B cell (primary cell): Measurements from ENCODE around the gene TMEM234. TPM values are rescaled to one million over a fixed set of nuclear protein-coding genes. Genes with fewer than 3 reads are reported as not detected.

Source experiments
- ATAC-seq: fragments of 200-7000 bp; cut with Tn5 transposase; one replicate; pipeline ENCODE4 v1.10.0; 2021; ENCODE audit warnings: low read depth, mild to moderate bottlenecking, moderate number of reproducible peaks, moderate library complexity
- CTCF ChIA-PET: fragments of 350-600 bp; sonication (Branson Sonifier 250); formaldehyde crosslinking; loops from one replicate; lab custom pipeline; 2021; ENCODE audit warnings: antibody characterized with exemption, inconsistent platforms; lab: Charles Lee
- POLR2A ChIA-PET: fragments of 350-600 bp; sonication (Branson Sonifier 250); formaldehyde crosslinking; loops from one replicate; lab custom pipeline; 2021; ENCODE audit warnings: antibody characterized with exemption; lab: Charles Lee
- DNase-seq: peaks from one replicate; pipeline ENCODE4 v3.0.0; 2013
- H2AFZ ChIP-seq: 2 replicates; pipeline ENCODE4 v1.6.1; 2012; ENCODE audit warnings: mild to moderate bottlenecking, low read depth, low read length; ENCODE audit not compliant: insufficient read depth, poor library complexity, severe bottlenecking
- H3K27ac ChIP-seq, 2 donors: 1 replicate in 1 of 2; 2 replicates in 1 of 2; pipeline ENCODE4 v1.5.1; 2012 to 2013; ENCODE audit warnings: low read length in 2 of 2, mild to moderate bottlenecking in 2 of 2, moderate library complexity in 1 of 2
- H3K27me3 ChIP-seq, 4 experiments: fragments of 200-600 bp in 1 of 4; sonication (generic) in 1 of 4; replicated peaks in 1 of 4; 1 replicate in 2 of 4; 2 replicates in 2 of 4; pipeline versions ENCODE4 v1.6.1 to v1.7.0; 2013 to 2016; ENCODE audit warnings: low read length in 3 of 4, mild to moderate bottlenecking in 2 of 4, mixed read lengths in 1 of 4, moderate library complexity in 1 of 4; ENCODE audit not compliant: insufficient read depth in 4 of 4, control insufficient read depth in 3 of 4; ENCODE audit errors: control extremely low read depth in 1 of 4
- H3K36me3 ChIP-seq, 2 experiments: replicated peaks in 1 of 2; 1 replicate in 1 of 2; 2 replicates in 1 of 2; pipeline versions ENCODE4 v1.6.1 to v1.7.1; 2013; ENCODE audit warnings: low read length in 1 of 2; ENCODE audit not compliant: insufficient read depth in 2 of 2, control insufficient read depth in 1 of 2; ENCODE audit errors: control extremely low read depth in 1 of 2, extremely low read depth in 1 of 2
- H3K4me1 ChIP-seq, 2 donors: fragments of 200-600 bp in 1 of 2; sonication (generic) in 1 of 2; 1 replicate in 1 of 2; 2 replicates in 1 of 2; pipeline versions ENCODE4 v1.5.1 to v1.6.1; 2013 to 2017; ENCODE audit warnings: low read length in 2 of 2; ENCODE audit not compliant: control insufficient read depth in 2 of 2, insufficient read depth in 2 of 2
- H3K4me2 ChIP-seq: replicated peaks from 2 replicates; pipeline ENCODE3; 2012; ENCODE audit warnings: mild to moderate bottlenecking, low read depth, low read length; ENCODE audit not compliant: poor library complexity, severe bottlenecking
- H3K4me3 ChIP-seq, 5 experiments: fragments of 200-600 bp in 1 of 5; sonication (generic) in 1 of 5; 1 replicate in 3 of 5; 2 replicates in 2 of 5; pipeline versions ENCODE4 v1.5.1 to v1.7.0; 2011 to 2016; ENCODE audit warnings: low read length in 4 of 5, mild to moderate bottlenecking in 4 of 5, low read depth in 2 of 5, control low read depth in 1 of 5, moderate library complexity in 1 of 5; ENCODE audit not compliant: insufficient read depth in 1 of 5; ENCODE audit errors: control extremely low read depth in 1 of 5, extremely low read depth in 1 of 5
- H3K79me2 ChIP-seq: fragments of 200-600 bp; sonication (generic); one replicate; pipeline ENCODE4 v1.6.0; 2016; ENCODE audit warnings: low read length; ENCODE audit not compliant: control insufficient read depth, insufficient read depth
- H3K9ac ChIP-seq: fragments of 200-600 bp; sonication (generic); 2 replicates; pipeline ENCODE4 v1.6.1; 2017; ENCODE audit warnings: mild to moderate bottlenecking, low read length, moderate library complexity
- H3K9me3 ChIP-seq, 3 donors: one replicate each; pipeline versions ENCODE4 v1.6.1 to v1.7.1; 2013; ENCODE audit warnings: low read length in 2 of 3; ENCODE audit not compliant: control insufficient read depth in 2 of 3, insufficient read depth in 1 of 3; ENCODE audit errors: control extremely low read depth in 1 of 3
- H4K20me1 ChIP-seq: 2 replicates; pipeline ENCODE4 v1.6.0; 2012; ENCODE audit warnings: mild to moderate bottlenecking, low read length; ENCODE audit not compliant: insufficient read depth, control insufficient read depth, poor library complexity, severe bottlenecking
- H3K27ac Mint-ChIP-seq: one replicate; pipeline ENCODE4 v1.8.0; 2021; ENCODE audit warnings: mixed read lengths
- H3K27me3 Mint-ChIP-seq: one replicate; pipeline ENCODE4 v1.8.0; 2021; ENCODE audit warnings: mixed read lengths
- H3K4me1 Mint-ChIP-seq: one replicate; pipeline ENCODE4 v1.8.0; 2021; ENCODE audit warnings: mixed read lengths
- H3K4me3 Mint-ChIP-seq: one replicate; pipeline ENCODE4 v1.8.0; 2021; ENCODE audit warnings: mixed read lengths
- H3K9me3 Mint-ChIP-seq: one replicate; pipeline ENCODE4 v1.8.0; 2022; ENCODE audit warnings: mixed read lengths; ENCODE audit not compliant: insufficient read depth
- CTCF ChIP-seq: fragments of 200-600 bp; IDR thresholded peaks from one replicate; pipeline ENCODE4 v1.8.0; 2022; ENCODE audit warnings: antibody characterized with exemption, mild to moderate bottlenecking
- EZH2 ChIP-seq: IDR thresholded peaks from 2 replicates; pipeline ENCODE4 v1.6.1; 2012; ENCODE audit warnings: borderline replicate concordance, low read depth, mild to moderate bottlenecking, moderate library complexity, low read length; ENCODE audit not compliant: insufficient read depth, poor library complexity, severe bottlenecking
- WGBS: methylation state at CpG from one replicate; pipeline ENCODE4 v1.1.5; 2013; ENCODE audit warnings: missing lambda C conversion rate; ENCODE audit not compliant: insufficient coverage; 5-methylcytosine and 5-hydroxymethylcytosine counted together
- intact Hi-C: fragments of 100-400 bp; cut with micrococcal nuclease; formaldehyde crosslinking; loops from one replicate; pipeline ENCODE4 v1.10.0; 2022
- polyA plus RNA-seq: library from polyadenylated mRNA; depleted of rRNA; stranded (reverse); fragments of >200 nt; gene quantifications from 2 replicates; pipeline ENCODE4 v1.2.3, GENCODE V29; 2012
- total RNA-seq, 2 donors: library from RNA; stranded (reverse); fragments of 120-200 nt in 1 of 2; gene quantifications; 1 replicate in 1 of 2; 2 replicates in 1 of 2; pipeline versions ENCODE4 v1.2.3 to v1.2.4, GENCODE V29; 2013 to 2022

Gene TMEM234
- total and polyA plus RNA-seq, 2 donors (not counting 1 experiment from before 2014, with no cell fraction given), result 22.0 to 60.8 TPM

GRCh38 chr1:32240140-32240951 is 18.2 kb upstream of the TMEM234 start:
- Mint-ChIP-seq H3K27ac (peak overlapping the region; percentile 93), H3K9me3 (no peaks in the 10 kb centered on the region), H3K4me1 (peaks cover 20% of the 10 kb centered on the region), H3K4me3 (peak overlapping the region; percentile 95), H3K27me3 (no peaks in the 10 kb centered on the region)
- ChIA-PET CTCF (interaction anchor here (0.8 to 8.7 kb wide), 39 partner anchors 9 to 276 kb away, joined by 3 to 118 read pairs (median 5); partner anchors contain the start of genes BSDC1, DCDC2B, EIF3I and FAM167B), POLR2A (interaction anchor here (0.5 to 4.3 kb wide), 22 partner anchors 9 to 154 kb away, joined by 3 to 60 read pairs (median 6); partner anchors contain the start of genes BSDC1, CCDC28B, HDAC1 and LCK)
- H3K4me1 ChIP-seq, result peaks cover 16 to 31% of the 10 kb centered on the region in 2 donors
- DNase-seq, result peak; percentile 75
- H3K9me3 ChIP-seq, result no peaks in the 10 kb centered on the region
- H3K36me3 ChIP-seq, result no peaks in the 10 kb centered on the region
- H3K27me3 ChIP-seq, result no peaks in the 10 kb centered on the region
- intact Hi-C loops, result loop anchor here (1.0 to 5.0 kb wide), 6 partner anchors 10 to 94 kb away; partner anchors contain the start of genes DCDC2B, EIF3I, IQCC and TMEM234
- no peaks in the 10 kb centered on the region for H3K79me2 ChIP-seq
- no peaks in the 10 kb centered on the region for H4K20me1 ChIP-seq
- H2AFZ ChIP-seq, result peak overlapping the region; percentile 86
- H3K27ac ChIP-seq, result peak overlapping the region; percentile 4 to 61
- WGBS, result 7% methylated on average over 61 of the region's 62 CpGs
- H3K9ac ChIP-seq, result peak overlapping the region; percentile 76
- H3K4me2 ChIP-seq, result peak overlapping the region; percentile 92
- H3K4me3 ChIP-seq, result peak overlapping the region; percentile 50 to 77 (median 69)
- ATAC-seq, result peak; percentile 79
- no peak for TF ChIP-seq EZH2
- TF ChIP-seq CTCF, result peak; percentile 30
